OCI-M2 (cell line): ENCODE data around the gene SLC43A1.
A peak's percentile ranks its signal among the peaks of the same experiment; 100 is the strongest.

Experiments
- DNase-seq: peaks from one replicate; lab custom pipeline; 2025; ENCODE audit not compliant: unreplicated experiment; lab: John Stamatoyannopoulos, UW

The SLC43A1 gene

GRCh38 chr11:57529012-57529411 is 13.5 kb upstream of the SLC43A1 start:
- no peak for DNase-seq

- peak; percentile 54 for DNase-seq
These were observed 11.6 kb upstream of the SLC43A1 start for GRCh38 chr11:57527056-57527631.

- DNase-seq, result no peak
These were observed 7.9 kb upstream of the SLC43A1 start for GRCh38 chr11:57523419-57523818.

GRCh38 chr11:57521116-57521515 is 5.6 kb upstream of the SLC43A1 start:
- no peak for DNase-seq

- no peak for DNase-seq
These were observed 550 bp upstream of the SLC43A1 start for GRCh38 chr11:57516061-57516443.

- DNase-seq, result no peak
These were observed 767 bp downstream of the SLC43A1 start for GRCh38 chr11:57514538-57515331.

GRCh38 chr11:57513911-57514537 is 1.5 kb downstream of the SLC43A1 start:
- DNase-seq, result no peak

- no peak for DNase-seq
These were observed 2.1 kb downstream of the SLC43A1 start for GRCh38 chr11:57513452-57513795.

- no peak for DNase-seq
These were observed 2.7 kb downstream of the SLC43A1 start for GRCh38 chr11:57512646-57513451.

GRCh38 chr11:57511741-57512430 is 3.6 kb downstream of the SLC43A1 start:
- no peak for DNase-seq

- DNase-seq, result no peak
These were observed 6.9 kb downstream of the SLC43A1 start for GRCh38 chr11:57508341-57509170.

GRCh38 chr11:57506522-57506921 is 9.0 kb downstream of the SLC43A1 start:
- no peak for DNase-seq

- no peak for DNase-seq
These were observed 11.0 kb downstream of the SLC43A1 start for GRCh38 chr11:57504511-57504910.

- no peak for DNase-seq
These were observed 12.6 kb downstream of the SLC43A1 start for GRCh38 chr11:57502870-57503269.

- no peak for DNase-seq
These were observed 13.1 kb downstream of the SLC43A1 start for GRCh38 chr11:57502376-57502775.

- no peak for DNase-seq
These were observed 13.5 kb downstream of the SLC43A1 start for GRCh38 chr11:57501953-57502352.

- DNase-seq, result no peak
These were observed 14.6 kb downstream of the SLC43A1 start for GRCh38 chr11:57500926-57501325.

GRCh38 chr11:57500515-57500914 is 15.0 kb downstream of the SLC43A1 start:
- no peak for DNase-seq

GRCh38 chr11:57499983-57500461 is 15.5 kb downstream of the SLC43A1 start:
- DNase-seq, result no peak

GRCh38 chr11:57499413-57499982 is 16.0 kb downstream of the SLC43A1 start:
- no peak for DNase-seq
